GM20000 (cell line): ENCODE measurements around the gene ODF2.

ENCODE experiments used
- DNase-seq: peaks from one replicate; pipeline ENCODE4 v3.0.0; 2012; ENCODE audit warnings: low spot score
- CTCF ChIP-seq: IDR thresholded peaks from 2 replicates; pipeline ENCODE4 v1.5.1; 2012; ENCODE audit warnings: mild to moderate bottlenecking, control low read depth; ENCODE audit errors: extremely low read depth, missing control alignments

ODF2 gene

GRCh38 chr9:128540634-128541360 is 85.0 kb downstream of the ODF2 start:
- no peak for DNase-seq
- no peak for TF ChIP-seq CTCF

DNA sequence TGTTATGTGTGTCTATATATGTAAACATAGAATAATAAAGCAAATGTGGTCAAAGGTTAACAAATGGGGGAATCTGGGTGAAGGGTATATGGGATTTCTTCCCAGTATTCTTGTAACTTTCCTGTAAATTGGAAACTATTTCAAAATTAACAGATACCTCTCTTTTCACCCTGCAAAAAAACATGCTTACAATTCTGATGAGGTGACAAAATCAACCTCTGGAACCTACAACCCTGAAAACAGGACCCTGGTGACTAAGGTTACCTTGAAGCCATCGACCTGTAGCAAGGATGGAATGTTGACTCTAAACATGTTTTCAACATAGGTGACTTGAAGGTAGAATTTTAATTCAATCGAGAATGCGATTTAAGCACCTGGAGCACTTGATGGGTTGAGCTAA is 90.7 kb downstream of the ODF2 start:
- no peak for TF ChIP-seq CTCF
- no peak for DNase-seq

GRCh38 chr9:128548876-128549275 is 93.1 kb downstream of the ODF2 start:
- no peak for TF ChIP-seq CTCF
- DNase-seq = no peak

GRCh38 chr9:128550226-128550625 is 94.4 kb downstream of the ODF2 start:
- DNase-seq = no peak
- TF ChIP-seq CTCF = no peak
